Right cardiac atrium (tissue), 5 donors: ENCODE measurements around the gene ARPC2. TPM values are rescaled to one million over a fixed set of nuclear protein-coding genes. Genes with fewer than 3 reads are reported as not detected.
A peak's percentile ranks its signal among the peaks of the same experiment; 100 is the strongest.

Experiments
- ATAC-seq, 2 donors: fragments of 200-7000 bp; cut with Tn5 transposase; one replicate each; pipeline versions ENCODE4 v1.8.0 to v1.9.1; 2020; ENCODE audit warnings: moderate library complexity in 2 of 2, mild to moderate bottlenecking in 1 of 2
- DNase-seq, 3 donors: peaks; one replicate each; pipeline ENCODE4 v3.0.0-alpha.2; 2020
- H3K27ac ChIP-seq: one replicate; pipeline ENCODE4 v1.5.1; 2013; ENCODE audit warnings: mild to moderate bottlenecking, low read length, control low read depth, moderate library complexity
- H3K27me3 ChIP-seq: one replicate; pipeline ENCODE4 v1.6.1; 2013; ENCODE audit not compliant: control insufficient read depth, insufficient read depth
- H3K4me1 ChIP-seq: one replicate; pipeline ENCODE4 v1.6.1; 2013; ENCODE audit warnings: low read length; ENCODE audit not compliant: control insufficient read depth, insufficient read depth
- H3K4me3 ChIP-seq: one replicate; pipeline ENCODE4 v1.5.1; 2013; ENCODE audit warnings: low read length, control low read depth
- H3K9me3 ChIP-seq: one replicate; pipeline ENCODE4 v1.6.1; 2013; ENCODE audit warnings: low read length; ENCODE audit not compliant: control insufficient read depth
- WGBS: extraction: QIAGEN DNeasy Blood & Tissue Kit; methylation state at CpG from one replicate; pipeline ENCODE4 v1.1.7; 2013; 5-methylcytosine and 5-hydroxymethylcytosine counted together
- intact Hi-C, 4 donors: fragments of 100-400 bp; cut with DNase I; formaldehyde crosslinking; loops; one replicate each; pipeline versions ENCODE4 v1.11.0 to v1.14.0; 2022 to 2023
- polyA plus RNA-seq: library from polyadenylated mRNA; stranded (reverse); fragments of 200-250 nt; gene quantifications from one replicate; pipeline ENCODE4 v1.2.3, GENCODE V29; 2013
- total RNA-seq, 4 donors: library from RNA; stranded (reverse); fragmentation: NEBNext Ultra II Directional; extraction: Animal tissue kit (Norgen Biotek cat#: 25700); gene quantifications; one replicate each; pipeline ENCODE4 v1.2.1, GENCODE V29; 2021
- donor health status: healthy with polysubstance abuse.
- donor health status: DM: no; HTN: yes; CAD: no.
- donor health status: DM: no; HTN: no; CAD: no.
- donor health status: DM: no; HTN: yes; CAD: no; lungs with severe emphysema.
- donor health status: DM: yes; HTN: yes; CAD: no.

Gene ARPC2
- total and polyA plus RNA-seq, 5 donors = 110 to 161 (median 132) TPM

- ATAC-seq (no peak), DNase-seq (peak in 2 of 3 donors; percentile 82)
- Histone ChIP-seq H3K27me3 (no peaks in the 10 kb centered on the region), H3K27ac (no peak overlapping the region), H3K9me3 (no peaks in the 10 kb centered on the region), H3K4me3 (no peak overlapping the region), H3K4me1 (peaks cover 29% of the 10 kb centered on the region)
- intact Hi-C loops = no loop called here
- 84% methylated on average over 39 of the region's 39 CpGs for WGBS
Observed at GRCh38 chr2:218262631-218263586, 45.9 kb downstream of the ARPC2 start.

GRCh38 chr2:218263817-218264641 lies 47.0 kb downstream of the ARPC2 start:
- H3K9me3 ChIP-seq = no peaks in the 10 kb centered on the region
- H3K4me1 ChIP-seq = peaks cover 25% of the 10 kb centered on the region
- intact Hi-C loops = no loop called here
- ATAC-seq (no peak), DNase-seq (peak in 2 of 3 donors; percentile 40 to 58)
- H3K4me3 ChIP-seq = no peak overlapping the region
- WGBS = 69% methylated on average over 17 of the region's 17 CpGs
- no peak overlapping the region for H3K27ac ChIP-seq
- H3K27me3 ChIP-seq = no peaks in the 10 kb centered on the region

- 88% methylated on average over 22 of the region's 22 CpGs for WGBS
- Histone ChIP-seq H3K4me3 (no peak overlapping the region), H3K9me3 (no peaks in the 10 kb centered on the region), H3K27ac (no peak overlapping the region), H3K27me3 (no peaks in the 10 kb centered on the region), H3K4me1 (peaks cover 24% of the 10 kb centered on the region)
- DNase-seq = peak in 2 of 3 donors; percentile 49 to 57
- no peak for ATAC-seq
- intact Hi-C loops = no loop called here
Observed at GRCh38 chr2:218264773-218265561, 48.0 kb downstream of the ARPC2 start.

GRCh38 chr2:218265626-218266025 lies 48.6 kb downstream of the ARPC2 start:
- intact Hi-C loops = no loop called here
- no peak overlapping the region for H3K27ac ChIP-seq
- no peaks in the 10 kb centered on the region for H3K27me3 ChIP-seq
- peaks cover 17% of the 10 kb centered on the region for H3K4me1 ChIP-seq
- no peak overlapping the region for H3K4me3 ChIP-seq
- 87% methylated on average over 8 of the region's 8 CpGs for WGBS
- no peaks in the 10 kb centered on the region for H3K9me3 ChIP-seq
- peak in 2 of 3 donors; percentile 38 to 49 for DNase-seq
- no peak for ATAC-seq

- H3K27me3 ChIP-seq = no peaks in the 10 kb centered on the region
- H3K27ac ChIP-seq = no peak overlapping the region
- H3K4me3 ChIP-seq = no peak overlapping the region
- intact Hi-C loops = no loop called here
- no peaks in the 10 kb centered on the region for H3K9me3 ChIP-seq
- DNase-seq = peak in 2 of 3 donors; percentile 44
- H3K4me1 ChIP-seq = peaks cover 17% of the 10 kb centered on the region
- no peak for ATAC-seq
- WGBS = 93% methylated on average over 15 of the region's 15 CpGs
Observed at GRCh38 chr2:218266316-218266979, 49.5 kb downstream of the ARPC2 start.

GRCh38 chr2:218267259-218267658 lies 50.3 kb downstream of the ARPC2 start:
- Histone ChIP-seq H3K9me3 (no peaks in the 10 kb centered on the region), H3K27me3 (no peaks in the 10 kb centered on the region), H3K4me1 (peaks cover 14% of the 10 kb centered on the region), H3K27ac (no peak overlapping the region), H3K4me3 (no peak overlapping the region)
- intact Hi-C loops = no loop called here
- DNase-seq (peak in 1 of 3 donors; percentile 30), ATAC-seq (no peak)
- 97% methylated on average over 6 of the region's 6 CpGs for WGBS

GRCh38 chr2:218269900-218270720 lies 53.1 kb downstream of the ARPC2 start, which contains the start of the genes AAMP and PNKD:
TSS of gene AAMP (minus strand) at chr2:218270137. CDS start at chr2:218270086, 51 bp downstream.
TSS of gene PNKD (plus strand) at chr2:218270519. CDS start at chr2:218270536, 17 bp downstream.
- ATAC-seq = peak; percentile 92 to 95
- Histone ChIP-seq H3K27me3 (no peaks in the 10 kb centered on the region), H3K4me1 (peaks cover 6% of the 10 kb centered on the region), H3K9me3 (no peaks in the 10 kb centered on the region), H3K4me3 (peak within 1 kb of the TSS; percentile 86), H3K27ac (peak within 1 kb of the TSS; percentile 61)
- peak; percentile 100 for DNase-seq
- intact Hi-C loops = no loop called here
- under 1% methylated on average over 64 of the region's 64 CpGs for WGBS

- H3K4me1 ChIP-seq = peaks cover 6% of the 10 kb centered on the region
- DNase-seq = peak in 1 of 3 donors; percentile 71
- 6% methylated on average over 23 of the region's 23 CpGs for WGBS
- peak overlapping the region; percentile 61 for H3K27ac ChIP-seq
- intact Hi-C loops = no loop called here
- H3K9me3 ChIP-seq = no peaks in the 10 kb centered on the region
- no peaks in the 10 kb centered on the region for H3K27me3 ChIP-seq
- peak in 1 of 2 donors; percentile 0 for ATAC-seq
- peak overlapping the region; percentile 86 for H3K4me3 ChIP-seq
Observed at GRCh38 chr2:218270721-218271486, 53.9 kb downstream of the ARPC2 start.

- peak in 1 of 3 donors; percentile 51 for DNase-seq
- Histone ChIP-seq H3K4me1 (peaks cover 6% of the 10 kb centered on the region), H3K27me3 (no peaks in the 10 kb centered on the region), H3K27ac (no peak overlapping the region), H3K9me3 (no peaks in the 10 kb centered on the region), H3K4me3 (peak overlapping the region; percentile 86)
- intact Hi-C loops = no loop called here
- 54% methylated on average over 4 of the region's 4 CpGs for WGBS
- no peak for ATAC-seq
Observed at GRCh38 chr2:218271487-218271797, 54.5 kb downstream of the ARPC2 start.
